ENCODE data around the gene IRX6. TPM values are rescaled to one million over a fixed set of nuclear protein-coding genes. Genes with fewer than 3 reads are reported as not detected.

IRX6 gene
- total RNA-seq, 1 experiment from 2014 or later = not detected

DNA sequence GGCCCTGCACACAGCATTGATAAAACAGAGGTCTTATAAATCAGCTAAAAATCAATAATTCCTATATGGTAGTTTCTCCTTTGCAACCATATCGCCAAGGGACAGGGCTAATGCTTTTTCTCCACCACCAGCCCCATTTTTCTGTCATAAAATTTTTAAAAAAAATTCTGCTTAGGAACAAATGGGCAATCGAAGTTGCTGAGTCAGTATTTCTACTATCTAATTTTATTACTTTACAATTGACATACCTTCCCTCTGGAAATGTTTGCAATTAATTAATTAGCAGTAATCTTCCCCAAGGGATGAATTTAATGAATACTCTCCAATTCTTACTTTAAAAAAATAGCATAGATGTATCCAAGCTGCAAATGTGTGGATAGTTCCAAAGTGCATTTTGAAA lies 1.7 kb upstream of the IRX6 start:
- DNase-seq (ENCODE audit: low spot score) = no peak

DNA sequence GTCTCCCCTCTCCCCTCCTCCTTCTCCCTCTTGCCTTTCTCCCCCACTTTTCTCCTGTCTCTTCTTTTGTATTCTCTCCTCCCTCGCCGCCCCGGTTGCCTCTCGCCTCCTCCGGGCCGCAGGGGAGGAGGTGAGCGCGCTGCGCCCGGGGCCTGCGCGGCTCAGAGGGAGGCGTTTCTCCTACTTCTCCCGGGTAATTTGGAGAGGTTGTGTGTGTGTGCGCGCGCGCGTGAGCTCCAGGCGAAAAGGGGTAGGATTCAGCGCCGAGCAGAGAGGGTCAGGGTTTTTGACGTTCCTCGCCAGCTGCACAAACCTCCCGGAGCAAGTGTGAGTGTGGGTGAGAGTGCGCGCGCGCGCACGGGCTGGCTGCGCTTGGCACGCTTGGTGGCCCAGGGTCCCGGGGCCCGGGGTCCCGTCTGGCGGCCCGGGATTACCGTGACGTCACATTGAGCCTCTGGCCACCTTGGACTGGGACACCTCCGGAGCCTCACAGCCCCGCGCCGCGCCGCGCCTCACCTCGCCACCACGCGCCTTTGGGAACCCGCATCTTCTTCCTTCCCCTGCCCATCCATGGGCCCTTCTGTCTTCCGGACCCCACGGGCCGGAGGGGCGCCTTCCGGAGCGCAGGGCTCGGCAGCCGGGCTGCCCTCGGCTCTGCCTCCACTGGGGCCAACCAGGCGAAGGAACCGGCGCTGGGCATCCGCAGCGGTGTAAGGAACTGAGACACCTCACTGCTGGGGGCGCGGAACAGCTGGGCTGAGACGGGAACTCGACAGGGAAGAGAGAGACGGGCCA lies 479 bp downstream of the IRX6 start:
- DNase-seq (ENCODE audit: low spot score) = no peak

DNA sequence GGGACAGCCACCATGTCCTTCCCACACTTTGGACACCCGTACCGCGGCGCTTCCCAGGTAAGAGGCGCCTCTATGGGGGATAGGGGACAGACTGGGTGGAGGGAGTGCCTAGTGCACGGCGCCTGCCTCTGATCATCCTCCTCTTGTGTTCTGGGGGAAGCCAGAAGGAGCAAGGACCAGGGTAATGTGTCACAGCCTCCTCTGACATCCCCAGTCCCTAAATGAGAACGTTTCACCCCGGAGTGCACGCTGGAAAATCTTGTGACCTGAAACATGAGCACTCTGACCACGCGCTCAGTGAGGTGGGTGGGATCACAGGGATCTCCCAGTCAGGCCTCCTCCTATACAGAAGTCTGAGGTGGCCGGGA lies 1.1 kb downstream of the IRX6 start:
- no peak for DNase-seq (ENCODE audit: low spot score)

DNA sequence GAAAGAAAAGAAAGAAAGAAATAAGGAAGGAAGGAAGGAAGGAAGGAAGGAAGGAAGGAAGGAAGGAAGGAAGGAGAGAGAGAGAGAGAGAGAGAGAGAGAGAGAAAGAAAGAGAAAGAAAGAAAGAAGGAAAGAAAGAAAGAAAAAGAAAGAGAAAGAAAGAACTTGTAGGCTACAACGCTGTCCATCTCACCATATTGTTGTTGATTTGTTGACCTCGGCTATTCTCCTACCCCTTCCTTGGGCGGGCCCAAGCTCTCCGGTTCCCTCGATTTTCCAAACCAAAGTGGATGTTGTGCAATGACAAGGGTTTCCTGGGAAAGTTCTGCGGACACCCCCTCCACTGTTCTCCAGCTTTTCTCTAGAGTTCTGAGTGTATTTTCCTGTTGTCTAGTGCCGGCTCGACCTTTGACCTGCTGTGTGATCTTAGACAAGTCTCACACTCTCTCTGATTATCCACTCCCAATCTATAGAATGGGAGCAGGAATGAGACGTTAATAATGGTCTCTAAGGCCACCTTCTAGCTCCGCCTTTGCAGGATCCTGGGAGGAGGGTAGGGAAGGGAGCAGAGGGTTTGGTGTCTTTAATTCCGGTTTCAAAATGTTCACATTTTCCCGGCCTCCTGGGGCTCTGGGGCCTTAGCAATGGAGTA lies 1.6 kb downstream of the IRX6 start:
- no peak for DNase-seq (ENCODE audit: low spot score)

DNA sequence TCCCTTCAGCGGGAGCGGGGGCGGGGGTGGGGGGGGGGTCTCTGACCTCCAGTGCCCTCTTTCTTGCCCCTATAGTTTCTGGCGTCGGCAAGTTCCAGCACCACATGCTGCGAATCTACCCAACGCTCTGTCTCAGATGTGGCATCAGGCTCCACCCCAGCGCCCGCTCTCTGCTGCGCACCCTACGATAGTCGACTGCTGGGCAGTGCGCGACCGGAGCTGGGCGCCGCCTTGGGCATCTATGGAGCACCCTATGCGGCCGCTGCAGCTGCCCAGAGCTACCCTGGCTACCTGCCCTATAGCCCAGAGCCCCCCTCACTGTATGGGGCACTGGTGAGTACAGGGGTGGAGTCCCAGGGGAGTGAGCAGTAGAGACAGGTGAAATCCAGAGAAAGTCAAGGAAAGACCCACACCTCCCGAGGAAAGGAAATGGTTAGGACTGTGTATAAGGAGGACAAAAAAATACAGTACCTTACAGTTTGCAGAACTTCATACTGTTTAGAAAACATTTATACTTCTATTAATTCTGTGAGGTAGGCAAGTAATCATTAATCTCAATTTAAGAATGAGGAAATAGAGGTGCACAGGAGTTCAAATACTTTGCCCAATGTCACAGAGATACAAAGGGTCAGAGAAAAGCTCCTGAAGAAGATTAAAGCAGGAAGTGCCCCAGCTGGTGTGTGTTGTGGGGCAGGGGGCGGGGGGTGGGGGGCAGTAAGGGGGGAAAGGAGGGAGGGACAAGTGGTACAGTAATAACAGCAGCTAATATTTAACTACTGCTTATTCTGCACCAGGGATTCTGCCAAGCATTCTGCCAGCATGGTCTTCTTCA lies 2.5 kb downstream of the IRX6 start:
- DNase-seq (ENCODE audit: low spot score) = no peak

DNA sequence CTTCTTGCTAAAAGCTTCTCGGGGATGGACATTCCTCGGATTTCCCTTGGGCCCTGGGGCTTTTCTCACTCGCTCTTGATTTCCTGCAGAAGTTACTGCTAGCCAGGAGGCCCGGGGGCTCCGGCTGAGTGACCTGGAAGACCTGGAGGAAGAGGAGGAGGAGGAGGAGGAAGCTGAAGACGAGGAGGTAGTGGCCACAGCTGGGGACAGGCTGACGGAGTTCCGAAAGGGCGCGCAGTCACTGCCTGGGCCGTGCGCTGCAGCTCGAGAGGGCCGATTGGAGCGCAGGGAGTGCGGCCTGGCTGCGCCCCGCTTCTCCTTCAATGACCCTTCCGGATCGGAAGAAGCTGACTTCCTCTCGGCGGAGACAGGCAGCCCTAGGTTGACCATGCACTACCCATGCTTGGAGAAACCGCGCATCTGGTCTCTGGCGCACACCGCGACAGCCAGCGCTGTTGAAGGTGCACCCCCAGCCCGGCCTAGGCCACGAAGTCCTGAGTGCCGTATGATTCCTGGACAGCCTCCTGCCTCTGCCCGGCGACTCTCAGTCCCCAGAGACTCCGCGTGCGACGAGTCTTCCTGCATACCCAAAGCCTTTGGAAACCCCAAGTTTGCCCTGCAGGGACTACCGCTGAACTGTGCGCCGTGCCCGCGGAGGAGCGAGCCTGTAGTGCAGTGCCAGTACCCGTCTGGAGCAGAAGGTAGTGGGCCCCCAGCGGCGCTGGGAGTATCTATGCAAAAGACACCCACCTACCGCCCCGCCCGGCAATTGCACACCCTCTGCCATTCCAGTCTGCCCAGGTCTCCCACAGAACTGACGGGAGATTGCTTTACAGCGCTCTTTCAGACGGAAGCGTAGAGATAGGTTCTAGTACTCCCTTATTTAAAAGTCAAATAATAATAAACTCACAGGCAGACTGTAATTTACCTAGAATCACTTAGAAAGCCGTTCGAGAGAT lies 4.9 kb downstream of the IRX6 start:
- DNase-seq (ENCODE audit: low spot score) = no peak

DNA sequence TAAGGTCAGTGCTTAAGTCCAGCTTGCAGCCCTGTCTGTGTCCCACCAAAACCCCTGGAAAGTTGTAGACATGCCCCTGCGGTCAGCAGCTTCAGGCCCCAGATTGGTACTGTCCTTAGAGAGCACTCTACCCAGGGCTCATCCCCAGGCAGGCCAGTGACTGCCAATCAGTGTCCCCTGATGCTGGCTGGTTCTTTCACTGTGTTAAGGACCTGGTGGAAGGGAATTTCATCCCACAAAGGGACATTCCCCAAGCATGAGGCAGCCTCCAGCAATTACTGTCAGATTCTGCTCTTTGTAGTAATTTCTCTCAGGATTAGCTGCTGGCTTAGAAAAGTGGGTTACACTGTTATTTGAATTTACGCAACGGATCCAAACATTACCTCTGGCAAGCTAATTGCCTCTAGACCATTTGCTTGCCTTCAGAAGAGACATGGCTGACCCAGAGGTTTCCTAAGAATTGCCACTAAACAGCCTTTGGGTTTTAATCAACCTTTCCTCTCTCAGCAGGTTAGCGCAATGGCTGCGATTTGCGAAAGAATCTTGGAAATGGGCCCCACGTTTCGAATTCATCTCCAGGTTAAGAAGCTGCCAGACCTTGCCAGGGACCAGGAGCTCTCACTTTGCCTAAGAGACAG lies 5.9 kb downstream of the IRX6 start:
- DNase-seq (ENCODE audit: low spot score) = peak; percentile 15

DNA sequence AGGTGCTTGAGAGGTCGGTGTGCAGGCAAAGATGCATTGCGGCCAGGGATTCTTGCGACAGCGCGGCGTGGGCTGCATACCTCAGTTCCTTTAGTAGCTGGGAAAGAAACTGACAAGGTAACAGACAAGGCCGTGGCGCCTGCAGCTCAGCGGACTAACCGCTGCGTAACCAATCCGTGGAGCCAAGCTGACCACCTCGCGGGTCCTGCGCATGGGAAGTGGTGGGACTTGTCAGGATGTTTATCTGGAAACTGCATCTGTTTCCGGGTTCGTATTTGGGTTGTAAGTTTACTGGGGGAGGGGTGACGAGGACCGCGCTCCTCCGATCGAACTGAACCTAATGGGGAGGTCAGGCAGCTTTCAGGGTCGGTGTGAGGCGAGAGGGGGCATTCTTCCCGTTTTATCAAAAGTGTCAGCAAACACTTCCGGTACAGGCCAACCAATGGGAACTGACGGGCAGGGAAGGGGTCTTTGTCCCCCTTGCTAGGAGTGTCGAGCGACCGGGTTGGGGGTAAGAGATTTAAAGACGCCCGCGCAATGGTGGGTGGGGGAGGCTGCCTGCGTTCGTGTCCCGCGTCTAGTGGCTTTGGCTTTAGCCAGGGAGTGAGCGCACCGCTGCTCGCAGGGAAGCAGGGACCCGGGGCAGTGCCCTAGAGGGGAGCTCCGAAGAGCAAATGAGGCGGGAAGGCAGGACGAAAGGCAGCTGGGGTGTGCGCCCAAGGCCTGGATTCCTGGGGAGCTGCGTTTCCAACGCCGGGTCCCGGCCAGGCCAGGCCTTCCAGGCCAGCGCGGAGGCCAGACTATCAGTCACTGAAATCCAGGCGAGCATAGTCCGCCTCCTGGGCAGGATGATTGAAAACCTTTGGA lies 7.0 kb downstream of the IRX6 start:
- no peak for DNase-seq (ENCODE audit: low spot score)

DNA sequence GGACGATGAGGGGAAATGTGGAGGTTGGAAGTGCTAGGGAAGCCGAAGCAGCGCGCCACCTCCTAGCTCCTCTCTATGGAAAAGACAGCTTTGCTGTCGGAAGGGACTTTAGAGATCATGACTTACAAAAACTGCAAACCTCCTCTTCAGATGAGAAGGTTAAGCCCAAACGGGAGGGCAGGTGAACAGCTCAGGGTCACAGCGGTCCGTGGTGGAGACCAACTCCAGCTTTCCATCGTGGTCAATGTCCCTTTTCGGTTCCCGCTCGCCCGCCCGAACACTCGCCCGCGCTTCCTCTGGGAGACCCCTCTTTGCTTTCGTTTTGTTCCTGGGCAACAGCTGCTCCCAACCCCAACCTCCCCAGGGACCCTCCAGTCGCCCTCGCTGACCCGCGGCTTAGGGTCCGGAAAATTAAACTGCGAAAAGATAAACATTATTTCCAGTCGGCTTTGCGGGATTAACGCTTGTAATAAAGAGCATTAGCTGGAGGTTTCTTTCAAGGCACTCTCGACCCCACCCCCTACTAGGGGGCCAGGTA lies 7.7 kb downstream of the IRX6 start:
- no peak for DNase-seq (ENCODE audit: low spot score)

DNA sequence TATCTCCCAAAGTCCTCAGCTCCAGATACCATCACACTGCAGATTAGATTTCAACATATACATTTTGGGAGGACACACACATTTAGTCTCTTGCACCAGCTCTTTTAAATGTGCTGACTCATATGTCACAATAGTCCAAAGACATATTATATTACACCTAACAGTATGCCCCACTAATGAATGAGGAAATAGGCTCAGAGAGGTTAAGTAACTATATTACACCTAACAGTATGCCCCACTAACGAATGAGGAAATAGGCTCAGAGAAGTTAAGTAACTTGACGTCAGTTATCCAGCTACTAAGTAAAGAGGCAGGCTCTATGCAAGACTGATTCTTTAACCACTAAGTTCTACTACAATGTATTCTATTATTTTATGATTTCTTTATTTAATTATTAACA lies 9.7 kb downstream of the IRX6 start:
- no peak for DNase-seq (ENCODE audit: low spot score)

DNA sequence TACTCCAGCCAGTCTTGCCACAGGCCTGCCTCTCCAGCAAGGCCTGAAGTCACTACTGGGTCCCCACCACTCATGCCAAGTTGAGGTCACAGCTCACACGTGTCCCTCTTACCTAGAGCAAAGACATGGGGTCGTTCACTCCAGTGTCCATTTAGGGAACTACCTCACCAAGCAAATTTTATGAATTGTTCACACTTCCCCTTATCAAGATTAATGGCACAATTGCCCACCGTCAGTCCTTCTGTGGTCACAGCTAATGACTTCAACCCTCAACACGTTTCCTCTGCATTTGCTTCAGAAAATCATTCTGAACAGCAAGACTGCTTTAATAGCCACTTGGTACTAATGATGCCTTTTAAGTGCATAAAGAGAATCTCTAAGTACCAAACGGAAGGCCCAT lies 14.6 kb downstream of the IRX6 start:
- DNase-seq (ENCODE audit: low spot score) = no peak

DNA sequence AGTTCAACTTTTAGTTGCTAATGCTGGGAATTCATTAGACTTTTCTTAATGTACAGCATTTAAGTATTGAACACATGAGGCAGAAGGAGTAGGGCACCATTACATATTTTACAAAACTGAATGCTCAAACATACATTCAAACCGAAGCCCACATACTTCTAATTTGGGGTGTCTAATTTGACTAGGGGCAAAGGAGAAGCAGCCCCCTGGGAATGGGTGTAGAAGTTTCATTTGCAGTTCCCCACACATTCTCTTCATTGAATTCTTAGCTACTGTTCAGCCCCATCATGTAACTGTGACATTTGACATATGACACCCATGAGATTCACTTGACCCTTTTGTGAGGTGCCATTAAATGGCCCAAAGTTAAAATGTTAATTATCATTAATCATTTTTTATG lies 16.4 kb downstream of the IRX6 start:
- no peak for DNase-seq (ENCODE audit: low spot score)

DNA sequence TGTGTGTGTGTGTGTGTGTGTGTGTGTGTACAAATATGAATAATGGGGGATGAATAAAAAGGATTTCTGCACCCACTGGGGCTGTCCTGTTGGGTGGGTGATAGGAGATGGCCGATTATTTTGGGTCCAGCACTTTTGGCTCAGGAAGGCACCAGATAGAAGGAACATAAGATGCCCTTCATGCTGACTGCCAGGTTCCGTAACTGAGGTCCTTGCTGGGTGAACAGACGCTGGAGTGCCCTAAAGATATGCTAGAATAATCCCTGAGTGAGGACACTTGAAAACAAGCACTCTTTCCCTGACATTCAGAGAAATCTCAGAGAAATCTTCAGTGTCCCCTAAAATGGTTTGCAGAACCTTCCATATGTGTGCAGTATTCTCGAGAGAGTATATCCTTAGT lies 17.7 kb downstream of the IRX6 start:
- DNase-seq (ENCODE audit: low spot score) = no peak

DNA sequence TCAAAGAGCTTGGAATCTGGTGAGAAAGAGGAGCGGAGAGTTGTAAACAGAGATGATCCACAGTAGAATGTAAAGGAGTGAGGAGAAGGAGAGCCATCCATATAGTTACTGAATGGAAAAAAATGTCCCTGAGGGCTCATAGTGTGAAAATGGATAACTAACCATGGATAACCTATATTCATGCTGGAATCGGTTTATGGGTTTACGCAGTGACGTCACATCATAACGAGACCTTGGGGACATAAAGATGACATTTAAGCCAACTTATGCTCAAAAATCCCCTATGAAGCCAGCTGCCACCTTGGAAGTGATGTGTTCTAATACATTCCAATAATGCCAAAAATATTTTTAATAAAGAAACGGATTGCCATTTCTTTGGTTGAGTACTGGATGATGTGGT lies 22.5 kb downstream of the IRX6 start:
- no peak for DNase-seq (ENCODE audit: low spot score)

DNA sequence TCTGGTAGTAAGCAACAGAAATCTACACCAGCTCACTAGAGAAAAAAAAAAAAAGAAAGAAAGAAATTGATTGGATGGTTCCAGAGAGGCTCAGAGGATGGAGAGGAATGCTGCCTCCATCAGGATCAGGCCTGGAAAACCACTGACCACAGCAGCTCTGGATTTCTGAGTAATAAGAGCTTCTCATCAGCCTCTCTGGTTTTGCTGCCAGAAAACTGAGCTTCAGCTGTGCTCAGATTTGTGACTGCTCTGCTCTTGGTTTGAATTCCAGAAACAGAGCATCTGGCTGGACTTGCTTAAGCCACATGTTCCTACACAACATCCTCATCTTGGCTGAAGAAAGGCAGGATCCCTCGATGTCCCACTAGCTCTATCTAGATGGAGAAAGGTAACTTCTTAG lies 25.9 kb downstream of the IRX6 start:
- DNase-seq (ENCODE audit: low spot score) = peak; percentile 25

DNA sequence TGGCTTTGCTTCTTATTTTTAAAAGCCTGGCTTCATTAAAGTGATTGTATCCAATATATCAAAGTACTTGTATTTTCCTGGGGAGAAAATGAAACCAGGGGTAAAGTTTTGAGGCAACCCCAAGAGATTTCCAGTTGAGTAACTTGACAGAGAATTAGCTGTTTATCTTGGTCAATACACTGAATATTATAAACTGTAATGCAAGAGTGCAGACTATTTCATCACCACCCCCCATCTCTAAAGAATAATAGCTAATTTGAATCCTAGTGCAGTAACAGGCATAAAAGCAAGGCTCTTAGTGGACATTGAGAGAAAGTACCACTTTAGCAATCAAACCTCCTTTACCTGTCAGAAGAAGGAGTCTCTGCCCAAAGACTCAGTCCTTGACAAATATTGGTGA lies 27.0 kb downstream of the IRX6 start:
- DNase-seq (ENCODE audit: low spot score) = no peak

DNA sequence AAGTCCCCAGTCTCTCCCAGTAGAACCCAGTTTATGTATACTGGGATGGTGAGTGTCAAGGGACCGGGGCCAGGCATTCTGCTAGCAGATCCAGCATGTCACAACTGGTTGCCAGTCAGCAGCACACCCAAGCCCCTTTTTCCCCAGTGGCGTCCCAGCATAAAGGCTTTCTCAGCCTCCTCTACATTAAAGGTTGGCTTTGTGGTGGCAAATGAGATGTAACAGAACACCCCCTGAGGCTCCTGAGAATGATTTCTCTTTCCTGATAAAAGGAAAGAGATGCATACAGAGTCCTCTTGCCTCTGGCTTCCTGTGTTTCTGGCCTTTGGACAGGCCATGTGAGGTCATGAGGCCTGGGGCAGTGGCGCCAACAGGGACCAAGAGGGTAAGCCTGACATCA lies 27.9 kb downstream of the IRX6 start:
- no peak for DNase-seq (ENCODE audit: low spot score)

DNA sequence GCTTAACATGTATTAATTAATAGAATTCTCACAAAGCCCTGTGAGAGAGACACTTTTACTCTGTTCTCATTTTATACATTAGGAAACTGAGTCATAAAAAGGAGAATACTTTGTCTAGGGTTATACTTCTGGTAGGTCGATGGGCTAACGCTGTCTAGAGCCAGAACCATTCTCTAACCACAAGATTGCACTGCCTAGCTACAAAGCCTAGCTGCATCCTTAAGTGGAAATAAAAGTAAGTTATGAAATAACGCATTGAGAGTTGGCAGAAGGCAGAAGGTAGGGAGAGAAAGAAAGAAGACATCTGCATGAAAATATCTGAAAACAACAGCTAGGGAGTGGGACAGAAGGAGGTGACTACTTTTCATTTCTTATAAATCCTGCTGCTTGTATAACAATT lies 33.2 kb downstream of the IRX6 start:
- no peak for DNase-seq (ENCODE audit: low spot score)

DNA sequence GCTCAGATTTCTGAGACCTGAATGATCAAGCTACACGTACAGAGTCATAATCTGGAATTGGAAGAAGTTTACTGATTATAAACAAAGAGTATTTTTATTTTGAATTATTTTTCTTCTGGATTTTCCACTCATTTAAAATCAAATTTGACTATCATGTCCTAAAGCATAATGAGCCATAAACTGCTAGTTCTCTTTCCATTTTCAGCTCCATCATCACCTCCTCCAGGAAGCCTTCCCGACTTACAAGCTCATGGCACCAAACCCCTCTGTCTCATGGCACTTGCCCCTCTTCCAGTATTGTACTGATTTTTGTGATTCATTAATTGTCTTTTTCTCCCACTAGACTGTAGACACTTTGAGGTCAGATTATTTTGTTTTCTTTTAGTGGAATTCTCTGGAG lies 35.9 kb downstream of the IRX6 start:
- no peak for DNase-seq (ENCODE audit: low spot score)

DNA sequence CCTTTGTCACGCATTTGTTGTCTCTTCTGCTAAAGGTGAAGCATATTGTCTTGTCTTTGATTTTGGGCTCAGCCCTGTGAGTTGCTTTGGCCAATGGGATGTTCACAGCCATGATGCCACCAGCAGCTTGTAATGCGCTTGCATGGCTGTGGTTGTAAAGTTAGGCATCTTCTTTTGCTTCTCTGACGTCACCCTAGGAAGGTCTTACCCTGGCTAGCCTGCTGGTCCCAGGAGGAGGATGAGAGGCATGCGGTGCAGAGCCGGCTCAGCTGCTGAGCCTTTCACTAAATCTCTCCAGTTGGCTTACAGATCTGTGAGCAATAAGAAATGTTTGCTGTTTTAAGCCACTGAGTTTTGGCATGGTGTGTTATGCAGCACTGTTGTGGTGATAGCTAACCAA lies 40.8 kb downstream of the IRX6 start:
- no peak for DNase-seq (ENCODE audit: low spot score)

Measured in H4 (cell line).